HepG2 (cell line): ENCODE measurements around the gene MMAA. TPM values are rescaled to one million over a fixed set of nuclear protein-coding genes. Genes with fewer than 3 reads are reported as not detected.

ENCODE experiments used
- ARID5B ChIP-seq: IDR thresholded peaks from 2 replicates; pipeline ENCODE4 v1.4.0; 2020; ENCODE audit warnings: mild to moderate bottlenecking, missing genetic modification reagents
- MYPOP ChIP-seq: sonication (generic); formaldehyde crosslinking; IDR thresholded peaks from 2 replicates; pipeline ENCODE4 v1.8.1; 2023; ENCODE audit warnings: mild to moderate bottlenecking, moderate library complexity, missing genetic modification reagents
- NFKBIZ ChIP-seq: IDR thresholded peaks from 2 replicates; pipeline ENCODE4 v1.6.1; 2018; ENCODE audit warnings: missing genetic modification reagents, missing compliant biosample characterization
- TEF ChIP-seq: sonication (generic); formaldehyde crosslinking; IDR thresholded peaks from 2 replicates; pipeline ENCODE4 v1.5.0; 2020; ENCODE audit warnings: missing genetic modification reagents
- ZNF318 ChIP-seq: sonication (generic); formaldehyde crosslinking; IDR thresholded peaks from 2 replicates; pipeline ENCODE4 v1.4.0; 2020; ENCODE audit warnings: mild to moderate bottlenecking, missing genetic modification reagents
- ZNF329 ChIP-seq: sonication (generic); formaldehyde crosslinking; IDR thresholded peaks from 2 replicates; pipeline ENCODE4 v1.9.0; 2021; ENCODE audit warnings: low read depth, mild to moderate bottlenecking, missing genetic modification reagents
- ZNF432 ChIP-seq: sonication (generic); formaldehyde crosslinking; IDR thresholded peaks from 2 replicates; pipeline ENCODE4 v1.5.0; 2020; ENCODE audit warnings: missing genetic modification reagents, mild to moderate bottlenecking, borderline replicate concordance
- ZNF629 ChIP-seq: sonication (generic); formaldehyde crosslinking; conservative IDR thresholded peaks from 2 replicates; pipeline ENCODE4 v1.5.0; 2020; ENCODE audit warnings: missing genetic modification reagents
- ZNF746 ChIP-seq: sonication (generic); formaldehyde crosslinking; IDR thresholded peaks from 2 replicates; pipeline ENCODE4 v1.8.0; 2022; ENCODE audit warnings: mild to moderate bottlenecking, missing genetic modification reagents
- ZXDC ChIP-seq: sonication (generic); formaldehyde crosslinking; IDR thresholded peaks from 2 replicates; pipeline ENCODE4 v1.5.0; 2020; ENCODE audit warnings: mild to moderate bottlenecking, missing genetic modification reagents
- polyA plus RNA-seq, 8 experiments: library from polyadenylated mRNA; depleted of rRNA in 3 of 8; stranded (reverse) in 7 of 8; unstranded in 1 of 8; fragments of >200 nt; fragmentation: Illumina TruSeq in 4 of 8; extraction: Trizol in 4 of 8; gene quantifications; 2 replicates each; pipeline versions ENCODE4 v1.2.1 to v1.2.3, GENCODE V29; 2011 to 2016; ENCODE audit warnings: low read depth in 4 of 8, missing spikeins in 1 of 8, mixed read lengths in 1 of 8; ENCODE audit not compliant: insufficient read depth in 1 of 8
- total RNA-seq, 5 experiments: library from RNA; depleted of rRNA; stranded (reverse); fragments of >200 nt; fragmentation: Illumina TruSeq; extraction: Trizol; gene quantifications; 2 replicates each; pipeline ENCODE4 v1.2.3, GENCODE V29; 2016; ENCODE audit warnings: low read depth in 1 of 5

The MMAA gene
- total and polyA plus RNA-seq, 2 of the 13 experiments (the other 11 are each of a cell fraction or from before 2014, with no cell fraction given) = 1.3 to 2.8 TPM

- TF ChIP-seq ZNF329 (CRISPR knock-in tag) = no peak
- no peak for TF ChIP-seq ZNF629 (CRISPR knock-in tag)
- peak; percentile 68; the same call in 1 of the 2 replicates for TF ChIP-seq ZNF318 (CRISPR knock-in tag)
- TF ChIP-seq NFKBIZ (CRISPR knock-in tag) = no peak
- no peak for TF ChIP-seq ZNF432 (CRISPR knock-in tag)
- TF ChIP-seq ZNF746 (CRISPR knock-in tag) = peak; percentile 87; the same call in 1 of the 2 replicates
- peak; percentile 91 for TF ChIP-seq MYPOP (CRISPR knock-in tag)
- TF ChIP-seq ZXDC (CRISPR knock-in tag) = no peak; the same call in 1 of the 2 replicates
- no peak for TF ChIP-seq TEF
- peak; percentile 89 for TF ChIP-seq ARID5B
Measured at GRCh38 chr4:145618932-145619638, at the start of gene MMAA (continued).
